Activated T-cell treated with anti-CD3 and anti-CD28 coated beads for 1 hour (primary cell): ENCODE data around the gene TPX2.

ENCODE experiments used
- DNase-seq: peaks from one replicate; pipeline ENCODE4 v3.0.0-alpha.2; 2020; ENCODE audit warnings: low read depth

The TPX2 gene

GRCh38 chr20:31738729-31739549 is at the start of gene TPX2:
Gene TPX2 (plus strand): TSS chr20:31739290. CDS start chr20:31757477, 18,187 bp downstream.
- peak; percentile 62 for DNase-seq

GRCh38 chr20:31690124-31690666 is 48.9 kb upstream of the TPX2 start:
- DNase-seq, result no peak

GRCh38 chr20:31691646-31692275 is 47.3 kb upstream of the TPX2 start:
- no peak for DNase-seq

- no peak for DNase-seq
Measured at GRCh38 chr20:31693402-31693801, 45.7 kb upstream of the TPX2 start.

GRCh38 chr20:31693987-31694661 is 45.0 kb upstream of the TPX2 start:
- DNase-seq, result no peak

- DNase-seq, result no peak
Measured at GRCh38 chr20:31694842-31695593, 44.1 kb upstream of the TPX2 start.

- no peak for DNase-seq
Measured at GRCh38 chr20:31695849-31696804, 43.0 kb upstream of the TPX2 start.

- DNase-seq, result no peak
Measured at GRCh38 chr20:31698243-31698802, 40.8 kb upstream of the TPX2 start.

GRCh38 chr20:31698803-31699718 is 40.0 kb upstream of the TPX2 start:
- DNase-seq, result no peak

GRCh38 chr20:31699801-31700728 is 39.0 kb upstream of the TPX2 start:
- DNase-seq, result no peak

GRCh38 chr20:31700747-31701146 is 38.3 kb upstream of the TPX2 start:
- DNase-seq, result no peak

GRCh38 chr20:31701591-31701990 is 37.5 kb upstream of the TPX2 start:
- DNase-seq, result no peak

- no peak for DNase-seq
Measured at GRCh38 chr20:31704225-31705119, 34.6 kb upstream of the TPX2 start.

GRCh38 chr20:31705191-31705590 is 33.9 kb upstream of the TPX2 start:
- no peak for DNase-seq

- no peak for DNase-seq
Measured at GRCh38 chr20:31705598-31706597, 33.2 kb upstream of the TPX2 start.
